ENCODE results near the gene TCF23.

- TF ChIP-seq CTCF (IDR thresholded peaks at IDR 0.05; ENCODE audit: insufficient read depth, low read depth, low read length) (no peak), EZH2 (IDR thresholded peaks at IDR 0.05; ENCODE audit: insufficient read depth, low read length) (no peak)
These were observed 3.1 kb upstream of the TCF23 start for GRCh38 chr2:27145682-27146081.

Measured in astrocyte (in vitro differentiated cells and primary cell).